HG02870 (cell line): ENCODE results near the gene BTNL9.
"Not testable (repeated sequence)": the region's sequence is repeated elsewhere in the genome, so short reads cannot be mapped to it uniquely, and the experiment has no call there.

Experiments used
- ATAC-seq: cut with Tn5 transposase; IDR thresholded peaks from one replicate; pipeline ENCODE4 v1.9.1; 2021; ENCODE audit warnings: mild to moderate bottlenecking, moderate library complexity; ENCODE audit not compliant: unreplicated experiment

The BTNL9 gene

GRCh38 chr5:181097759-181098491 is 57.9 kb downstream of the BTNL9 start:
- not testable (repeated sequence) for ATAC-seq

GRCh38 chr5:181098762-181099601 is 58.9 kb downstream of the BTNL9 start:
- ATAC-seq, result no peak

GRCh38 chr5:181099602-181100086 is 59.6 kb downstream of the BTNL9 start:
- ATAC-seq, result no peak

- no peak for ATAC-seq
These were observed 60.2 kb downstream of the BTNL9 start for GRCh38 chr5:181100121-181100875.

GRCh38 chr5:181101030-181101641 is 61.1 kb downstream of the BTNL9 start:
- not testable (repeated sequence) for ATAC-seq

GRCh38 chr5:181101930-181102674 is 62.0 kb downstream of the BTNL9 start:
- ATAC-seq, result not testable (repeated sequence)

- not testable (repeated sequence) for ATAC-seq
These were observed 64.1 kb downstream of the BTNL9 start for GRCh38 chr5:181104259-181104568.

GRCh38 chr5:181104606-181105390 is 64.7 kb downstream of the BTNL9 start:
- ATAC-seq, result not testable (repeated sequence)

GRCh38 chr5:181105391-181106025 is 65.4 kb downstream of the BTNL9 start:
- no peak for ATAC-seq

- ATAC-seq, result no peak
These were observed 67.6 kb downstream of the BTNL9 start for GRCh38 chr5:181107699-181108098.

- ATAC-seq, result no peak
These were observed 68.6 kb downstream of the BTNL9 start for GRCh38 chr5:181108578-181109165.

GRCh38 chr5:181109489-181110013 is 69.5 kb downstream of the BTNL9 start:
- ATAC-seq, result no peak

GRCh38 chr5:181111010-181111409 is 70.9 kb downstream of the BTNL9 start:
- no peak for ATAC-seq
